Gastroesophageal sphincter (tissue), 4 donors: ENCODE results near the gene CCDC80. TPM values are rescaled to one million over a fixed set of nuclear protein-coding genes. Genes with fewer than 3 reads are reported as not detected.

Source experiments
- ATAC-seq: fragments of 150-250 bp; one replicate; pipeline ENCODE4 v1.9.1; 2016; ENCODE audit warnings: mild to moderate bottlenecking, moderate library complexity
- H3K27ac ChIP-seq, 4 donors: fragments of 200-600 bp; sonication (generic) in 3 of 4; 1 replicate in 3 of 4; 2 replicates in 1 of 4; pipeline ENCODE4 v1.5.1; 2016 to 2019
- H3K27me3 ChIP-seq: fragments of 200-600 bp; sonication (generic); one replicate; pipeline ENCODE4 v1.5.1; 2019
- H3K36me3 ChIP-seq, 2 donors: fragments of 200-600 bp; sonication (generic); one replicate each; pipeline ENCODE4 v1.5.1; 2019; ENCODE audit warnings: control low read depth in 1 of 2
- H3K4me1 ChIP-seq, 3 donors: fragments of 200-600 bp; sonication (generic); 1 replicate in 2 of 3; 2 replicates in 1 of 3; pipeline ENCODE4 v1.5.1; 2016 to 2019; ENCODE audit warnings: control low read depth in 2 of 3
- H3K4me3 ChIP-seq, 2 donors: fragments of 200-600 bp; sonication (generic); one replicate each; pipeline ENCODE4 v1.5.1; 2019; ENCODE audit warnings: mild to moderate bottlenecking in 1 of 2, moderate library complexity in 1 of 2
- H3K9me3 ChIP-seq, 3 donors: fragments of 200-600 bp; sonication (generic); one replicate each; pipeline ENCODE4 v1.5.1; 2017 to 2019; ENCODE audit warnings: control low read depth in 2 of 3
- CTCF ChIP-seq, 4 experiments: fragments of 200-600 bp in 2 of 4; fragments of 450-650 bp in 2 of 4; sonication (generic) in 1 of 4; IDR thresholded peaks; one replicate each; pipeline ENCODE4 v1.5.1; 2017 to 2019; ENCODE audit warnings: antibody characterized with exemption in 4 of 4, mild to moderate bottlenecking in 2 of 4, moderate library complexity in 2 of 4
- EP300 ChIP-seq: sonication (generic); formaldehyde crosslinking; IDR thresholded peaks from one replicate; pipeline ENCODE4 v1.6.1; 2017; ENCODE audit warnings: antibody characterized with exemption, mild to moderate bottlenecking
- POLR2A ChIP-seq, 2 donors: fragments of 450-650 bp; IDR thresholded peaks; one replicate each; pipeline ENCODE4 v1.6.1; 2017; ENCODE audit warnings: antibody characterized with exemption in 2 of 2, mild to moderate bottlenecking in 2 of 2, moderate library complexity in 1 of 2
- POLR2AphosphoS5 ChIP-seq: sonication (generic); formaldehyde crosslinking; IDR thresholded peaks from one replicate; pipeline ENCODE4 v1.6.1; 2017; ENCODE audit warnings: antibody characterized with exemption
- WGBS, 2 donors: methylation state at CpG; one replicate each; pipeline ENCODE4 v1.1.5; 2018; ENCODE audit warnings: low coverage in 1 of 2; 5-methylcytosine and 5-hydroxymethylcytosine counted together
- total RNA-seq, 4 donors: library from RNA; depleted of rRNA; stranded (reverse); fragments of >200 nt; gene quantifications; one replicate each; pipeline ENCODE4 v1.1.0, GENCODE V29; 2016

The CCDC80 gene
- total RNA-seq, 4 donors from 2014 or later: 30.8 to 208 (median 138) TPM

DNA sequence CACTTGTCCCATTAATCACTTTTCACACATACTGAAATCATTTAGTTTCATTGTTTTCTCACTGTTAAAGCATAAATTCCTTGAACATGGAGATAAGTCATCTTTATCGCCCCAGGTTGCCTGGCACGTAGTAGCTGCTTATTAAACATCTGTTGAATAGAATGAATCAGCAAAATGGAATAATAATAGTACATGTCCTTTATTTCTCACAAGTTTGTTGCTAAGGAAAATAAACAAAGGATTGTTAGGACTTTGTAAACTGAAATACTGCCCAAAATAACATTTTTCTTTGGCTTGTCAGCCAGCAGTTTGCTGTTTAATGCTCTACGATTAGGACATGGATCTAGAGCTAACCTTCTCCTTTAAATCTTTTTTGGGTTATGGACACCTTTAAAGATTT is 61.2 kb downstream of the CCDC80 start:
- ATAC-seq: no peak
- no peaks in the 10 kb centered on the region for H3K27me3 ChIP-seq
- no peak overlapping the region for H3K27ac ChIP-seq
- 23 to 37% methylated on average over 3 of the region's 3 CpGs for WGBS, 2 donors
- peaks cover 5 to 73% of the 10 kb centered on the region in 2 donors for H3K36me3 ChIP-seq
- TF ChIP-seq POLR2A (IDR thresholded peaks at IDR 0.05) (no peak), POLR2AphosphoS5 (no peak), EP300 (no peak), CTCF (IDR thresholded peaks at IDR 0.05) (no peak)
- H3K4me3 ChIP-seq: no peak overlapping the region
- no peaks in the 10 kb centered on the region for H3K4me1 ChIP-seq
- H3K9me3 ChIP-seq: no peaks in the 10 kb centered on the region

GRCh38 chr3:112579232-112579631 is 61.7 kb downstream of the CCDC80 start:
- 86 to 96% methylated on average over 3 of the region's 3 CpGs for WGBS, 2 donors

GRCh38 chr3:112572701-112573100 is 68.2 kb downstream of the CCDC80 start:
- Histone ChIP-seq H3K27me3 (no peaks in the 10 kb centered on the region), H3K4me3 (no peak overlapping the region), H3K4me1 (peaks cover 0 to 3% (median 0%) of the 10 kb centered on the region in 3 donors), H3K9me3 (no peaks in the 10 kb centered on the region), H3K27ac (no peak overlapping the region), H3K36me3 (peaks cover 4 to 72% of the 10 kb centered on the region in 2 donors)
- WGBS, 2 donors: 92 to 100% methylated on average over 1 of the region's 1 CpG
- no peak for ATAC-seq
- TF ChIP-seq EP300 (no peak), POLR2AphosphoS5 (no peak)

More at GRCh38 chr3:112579232-112579631, 61.7 kb downstream of the CCDC80 start:
- Histone ChIP-seq H3K27ac (no peak overlapping the region), H3K9me3 (no peaks in the 10 kb centered on the region), H3K27me3 (no peaks in the 10 kb centered on the region), H3K36me3 (peaks cover 5 to 72% of the 10 kb centered on the region in 2 donors), H3K4me3 (no peak overlapping the region), H3K4me1 (no peaks in the 10 kb centered on the region)
- no peak for ATAC-seq
- TF ChIP-seq POLR2AphosphoS5 (no peak), EP300 (no peak), CTCF (IDR thresholded peaks at IDR 0.05) (no peak), POLR2A (IDR thresholded peaks at IDR 0.05) (no peak)

DNA sequence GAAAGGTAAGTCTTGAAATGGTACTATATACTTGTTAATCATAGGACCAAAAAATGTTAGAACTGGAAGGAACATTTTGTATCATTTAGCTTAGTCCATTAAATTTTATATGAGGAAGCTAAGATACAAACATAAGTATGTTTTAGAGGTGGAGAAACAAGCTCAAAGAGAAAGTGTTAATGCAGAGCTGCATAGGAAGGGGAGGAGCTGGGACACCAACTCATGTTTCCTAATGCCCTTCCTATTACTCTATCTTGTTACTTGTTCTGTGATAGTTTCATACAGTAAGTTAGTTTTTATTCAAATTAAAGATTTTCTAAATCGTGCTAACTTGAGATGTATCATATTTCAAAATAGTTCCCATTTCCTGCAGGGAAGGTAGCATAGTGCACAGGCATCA is 71.7 kb downstream of the CCDC80 start:
- Histone ChIP-seq H3K9me3 (no peaks in the 10 kb centered on the region), H3K4me1 (peaks cover 0 to 3% (median 0%) of the 10 kb centered on the region in 3 donors), H3K27me3 (no peaks in the 10 kb centered on the region), H3K36me3 (peaks cover 4 to 84% of the 10 kb centered on the region in 2 donors), H3K4me3 (no peak overlapping the region), H3K27ac (no peak overlapping the region)
- no peak for ATAC-seq
- TF ChIP-seq POLR2AphosphoS5: no peak
- no peak for TF ChIP-seq POLR2A (IDR thresholded peaks at IDR 0.05)
- TF ChIP-seq CTCF (IDR thresholded peaks at IDR 0.05): no peak
- no peak for TF ChIP-seq EP300
- 36 to 58% methylated on average over 1 of the region's 1 CpG for WGBS, 2 donors

DNA sequence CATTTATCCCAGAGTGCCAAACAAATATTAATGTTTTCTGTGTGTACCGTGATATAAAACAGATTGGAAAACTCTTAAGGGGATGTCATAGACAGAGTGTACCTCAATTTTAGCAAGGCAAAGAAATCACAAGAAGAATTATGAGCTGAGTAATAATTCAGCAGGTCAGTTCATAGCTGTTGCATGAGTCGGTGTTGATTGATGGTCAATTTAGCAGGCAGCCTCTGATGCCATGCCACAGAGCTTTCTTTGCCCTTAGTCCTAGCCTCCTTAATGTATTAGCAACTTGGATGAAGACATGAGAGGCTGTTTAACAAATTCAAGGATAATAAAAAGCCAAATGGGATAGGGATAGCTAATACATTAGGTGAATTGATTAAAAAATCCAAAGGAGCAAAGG is 72.3 kb downstream of the CCDC80 start:
- ATAC-seq: no peak
- Histone ChIP-seq H3K4me3 (no peak overlapping the region), H3K27ac (no peak overlapping the region), H3K27me3 (no peaks in the 10 kb centered on the region), H3K9me3 (no peaks in the 10 kb centered on the region), H3K36me3 (peaks cover 4 to 77% of the 10 kb centered on the region in 2 donors), H3K4me1 (peaks cover 0 to 9% (median 4%) of the 10 kb centered on the region in 3 donors)
- TF ChIP-seq POLR2AphosphoS5: peak; percentile 7
- TF ChIP-seq EP300: no peak
- TF ChIP-seq CTCF (IDR thresholded peaks at IDR 0.05): no peak
- TF ChIP-seq POLR2A (IDR thresholded peaks at IDR 0.05): no peak
- WGBS, 2 donors: 66 to 78% methylated on average over 1 to 2 of the region's 2 CpGs
